NCI-H524 treated with DMSO at 0.1 percent for 48 hours (cell line): ENCODE data around the gene PDE7B.

ENCODE experiments used
- DNase-seq: peaks from one replicate; lab custom pipeline; 2025; lab: John Stamatoyannopoulos, UW

Gene PDE7B

GRCh38 chr6:135985471-135985870 lies 134.0 kb downstream of the PDE7B start:
- no peak for DNase-seq

- DNase-seq = no peak
These were observed 135.7 kb downstream of the PDE7B start for GRCh38 chr6:135987226-135987625.

- DNase-seq = no peak
These were observed 138.9 kb downstream of the PDE7B start for GRCh38 chr6:135990439-135990838.

GRCh38 chr6:135990855-135991464 lies 139.5 kb downstream of the PDE7B start:
- DNase-seq = no peak

- no peak for DNase-seq
These were observed 141.2 kb downstream of the PDE7B start for GRCh38 chr6:135992739-135993138.

GRCh38 chr6:135993361-135993760 lies 141.9 kb downstream of the PDE7B start:
- no peak for DNase-seq

GRCh38 chr6:135994857-135995544 lies 143.5 kb downstream of the PDE7B start:
- DNase-seq = no peak

- no peak for DNase-seq
These were observed 144.0 kb downstream of the PDE7B start for GRCh38 chr6:135995545-135995898.

GRCh38 chr6:135996668-135997067 lies 145.2 kb downstream of the PDE7B start:
- no peak for DNase-seq

- DNase-seq = no peak
These were observed 147.9 kb downstream of the PDE7B start for GRCh38 chr6:135999393-135999792.

GRCh38 chr6:136007345-136007744 lies 155.8 kb downstream of the PDE7B start:
- no peak for DNase-seq

- DNase-seq = no peak
These were observed 160.0 kb downstream of the PDE7B start for GRCh38 chr6:136011475-136011874.

GRCh38 chr6:136012198-136012887 lies 160.8 kb downstream of the PDE7B start:
- DNase-seq = no peak

- no peak for DNase-seq
These were observed 161.4 kb downstream of the PDE7B start for GRCh38 chr6:136012943-136013342.

GRCh38 chr6:136014454-136015437 lies 163.2 kb downstream of the PDE7B start:
- no peak for DNase-seq

- no peak for DNase-seq
These were observed 164.0 kb downstream of the PDE7B start for GRCh38 chr6:136015531-136015930.

GRCh38 chr6:136016228-136017225 lies 165.0 kb downstream of the PDE7B start:
- no peak for DNase-seq

GRCh38 chr6:136020691-136021090 lies 169.2 kb downstream of the PDE7B start:
- DNase-seq = no peak

GRCh38 chr6:136022224-136022874 lies 170.8 kb downstream of the PDE7B start:
- no peak for DNase-seq

- no peak for DNase-seq
These were observed 173.2 kb downstream of the PDE7B start for GRCh38 chr6:136024711-136025110.
